Calu3 (cell line): ENCODE measurements around the gene LRRTM4. TPM values are rescaled to one million over a fixed set of nuclear protein-coding genes. Genes with fewer than 3 reads are reported as not detected.
"Not testable (repeated sequence)": the region's sequence is repeated elsewhere in the genome, so short reads cannot be mapped to it uniquely, and the experiment has no call there.

ENCODE experiments used
- BruUV-seq: library from RNA; stranded (reverse); fragments of 400-500 nt; replicated peaks from 2 replicates; lab custom pipeline; 2021; lab: Mats Ljungman, UMichigan
- CTCF ChIA-PET: fragments of 300-600 bp; sonication (Branson Sonifier 250); formaldehyde crosslinking; loops from one replicate; lab custom pipeline; 2022; ENCODE audit warnings: antibody characterized with exemption; lab: Charles Lee
- DNase-seq: peaks from one replicate; pipeline ENCODE4 v3.0.0; 2022
- H3K27ac Mint-ChIP-seq: one replicate; pipeline ENCODE4 v1.8.0; 2022; ENCODE audit warnings: mixed read lengths; ENCODE audit not compliant: unreplicated experiment
- H3K27me3 Mint-ChIP-seq: one replicate; pipeline ENCODE4 v1.8.0; 2022; ENCODE audit warnings: mixed read lengths; ENCODE audit not compliant: unreplicated experiment
- H3K36me3 Mint-ChIP-seq: one replicate; pipeline ENCODE4 v1.8.0; 2022; ENCODE audit warnings: mild to moderate bottlenecking, moderate library complexity, mixed read lengths; ENCODE audit not compliant: insufficient read depth, unreplicated experiment
- H3K4me1 Mint-ChIP-seq: one replicate; pipeline ENCODE4 v1.8.0; 2022; ENCODE audit warnings: mild to moderate bottlenecking, low read depth, mixed read lengths; ENCODE audit not compliant: unreplicated experiment
- H3K4me3 Mint-ChIP-seq: one replicate; pipeline ENCODE4 v1.8.0; 2022; ENCODE audit warnings: mild to moderate bottlenecking, low read depth, moderate library complexity, mixed read lengths; ENCODE audit not compliant: unreplicated experiment
- H3K9me3 Mint-ChIP-seq: one replicate; pipeline ENCODE4 v1.8.0; 2022; ENCODE audit warnings: low read depth, mixed read lengths; ENCODE audit not compliant: unreplicated experiment
- intact Hi-C: fragments of 100-400 bp; cut with micrococcal nuclease; formaldehyde crosslinking; loops from one replicate; pipeline ENCODE4 v1.10.0; 2022; ENCODE audit not compliant: unreplicated experiment
- total RNA-seq: library from RNA; stranded (reverse); gene quantifications from 2 replicates; pipeline ENCODE4 v1.2.3, GENCODE V29; 2022
- TF ChIP-seq, protein P1 (sequence below): fragments of 200-600 bp; IDR thresholded peaks from one replicate; pipeline ENCODE4 v1.8.0; 2022; ENCODE audit warnings: antibody characterized with exemption; ENCODE audit not compliant: unreplicated experiment

The LRRTM4 gene
- total RNA-seq, 1 experiment from 2014 or later, result not detected

DNA sequence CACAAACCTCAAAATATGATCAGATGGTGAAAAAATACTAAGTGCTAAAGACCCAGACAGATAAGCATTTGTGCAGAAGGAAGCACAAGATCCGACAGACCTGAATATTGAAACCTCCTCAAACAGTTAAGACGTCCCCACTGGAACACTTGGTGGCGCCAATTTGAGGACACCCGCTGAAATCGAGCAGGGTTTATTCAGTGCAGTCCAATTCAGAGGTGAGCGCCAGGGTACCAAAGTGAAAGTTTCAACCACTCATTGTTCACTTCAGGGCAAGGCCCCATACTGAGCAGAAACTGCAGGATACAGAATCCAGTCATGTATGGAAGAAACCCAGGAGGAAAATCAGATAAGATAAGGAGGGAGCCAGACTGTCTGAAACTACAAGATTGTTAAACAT is 417.6 kb downstream of the LRRTM4 start:
- TF ChIP-seq, protein P1, sequence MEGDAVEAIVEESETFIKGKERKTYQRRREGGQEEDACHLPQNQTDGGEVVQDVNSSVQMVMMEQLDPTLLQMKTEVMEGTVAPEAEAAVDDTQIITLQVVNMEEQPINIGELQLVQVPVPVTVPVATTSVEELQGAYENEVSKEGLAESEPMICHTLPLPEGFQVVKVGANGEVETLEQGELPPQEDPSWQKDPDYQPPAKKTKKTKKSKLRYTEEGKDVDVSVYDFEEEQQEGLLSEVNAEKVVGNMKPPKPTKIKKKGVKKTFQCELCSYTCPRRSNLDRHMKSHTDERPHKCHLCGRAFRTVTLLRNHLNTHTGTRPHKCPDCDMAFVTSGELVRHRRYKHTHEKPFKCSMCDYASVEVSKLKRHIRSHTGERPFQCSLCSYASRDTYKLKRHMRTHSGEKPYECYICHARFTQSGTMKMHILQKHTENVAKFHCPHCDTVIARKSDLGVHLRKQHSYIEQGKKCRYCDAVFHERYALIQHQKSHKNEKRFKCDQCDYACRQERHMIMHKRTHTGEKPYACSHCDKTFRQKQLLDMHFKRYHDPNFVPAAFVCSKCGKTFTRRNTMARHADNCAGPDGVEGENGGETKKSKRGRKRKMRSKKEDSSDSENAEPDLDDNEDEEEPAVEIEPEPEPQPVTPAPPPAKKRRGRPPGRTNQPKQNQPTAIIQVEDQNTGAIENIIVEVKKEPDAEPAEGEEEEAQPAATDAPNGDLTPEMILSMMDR, result no peak
- H3K27me3 Mint-ChIP-seq, result no peaks in the 10 kb centered on the region
- no TSS peak for BruUV-seq
- CTCF ChIA-PET, result no interaction called here
- H3K27ac Mint-ChIP-seq, result no peak overlapping the region
- no peaks in the 10 kb centered on the region for H3K4me1 Mint-ChIP-seq
- no peak overlapping the region for H3K4me3 Mint-ChIP-seq
- intact Hi-C loops, result no loop called here
- DNase-seq, result no peak
- H3K9me3 Mint-ChIP-seq, result peaks cover 15% of the 10 kb centered on the region
- H3K36me3 Mint-ChIP-seq, result no peaks in the 10 kb centered on the region

DNA sequence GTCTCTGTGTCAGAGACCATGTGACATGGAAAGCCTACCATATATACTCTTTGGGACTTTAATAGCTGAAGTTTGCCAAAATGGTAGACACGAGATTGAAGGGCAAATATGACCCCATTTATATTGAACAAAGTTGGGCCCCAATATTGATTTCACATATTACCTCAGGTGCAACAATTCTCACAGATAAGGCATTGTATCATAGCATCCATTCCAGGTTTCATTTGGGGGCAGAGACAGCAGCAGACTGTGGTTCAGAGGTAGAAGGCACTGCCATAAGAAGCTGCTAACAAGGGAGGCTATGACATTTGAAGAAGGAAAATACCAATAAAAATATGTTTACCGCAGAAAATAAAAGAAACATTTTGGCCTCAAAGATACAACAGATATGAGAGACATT is 419.2 kb downstream of the LRRTM4 start:
- CTCF ChIA-PET, result no interaction called here
- BruUV-seq, result no TSS peak
- Mint-ChIP-seq H3K9me3 (peaks cover 13% of the 10 kb centered on the region), H3K4me3 (no peak overlapping the region), H3K4me1 (no peaks in the 10 kb centered on the region), H3K27ac (no peak overlapping the region), H3K36me3 (no peaks in the 10 kb centered on the region), H3K27me3 (no peaks in the 10 kb centered on the region)
- intact Hi-C loops, result no loop called here
- no peak for DNase-seq
- TF ChIP-seq, protein P1, result no peak

DNA sequence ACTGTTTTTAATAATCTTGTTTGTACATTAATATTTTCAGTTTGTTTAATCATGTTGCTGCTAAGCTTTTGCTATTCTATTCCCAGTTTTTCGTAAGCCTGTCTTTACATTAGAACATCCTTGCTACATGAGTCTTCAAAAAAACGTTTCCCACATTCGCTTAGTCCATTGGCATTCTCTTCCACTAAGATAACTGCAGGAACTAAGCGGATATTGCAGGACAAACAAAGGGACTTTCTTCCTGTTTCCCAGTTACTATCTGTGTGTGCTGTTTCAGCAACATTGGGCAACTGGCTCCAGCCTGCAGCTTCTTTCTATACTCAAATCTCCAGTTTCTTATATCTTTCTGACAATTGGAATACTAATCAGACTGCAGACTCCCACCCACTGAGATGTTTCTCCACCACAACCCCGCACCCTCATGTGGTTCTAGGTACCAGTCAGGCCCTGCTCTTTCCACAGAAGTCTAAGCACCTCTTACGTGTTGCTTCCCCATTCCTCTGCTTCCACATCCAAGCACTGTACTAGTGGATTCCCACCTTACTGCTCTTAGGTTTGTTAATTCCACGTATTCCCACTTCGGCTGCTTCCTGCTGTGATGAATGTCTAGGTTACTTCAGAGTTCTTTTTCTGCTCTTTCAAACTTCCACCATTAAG is 420.3 kb downstream of the LRRTM4 start:
- CTCF ChIA-PET, result no interaction called here
- Mint-ChIP-seq H3K36me3 (no peaks in the 10 kb centered on the region), H3K27me3 (no peaks in the 10 kb centered on the region), H3K4me1 (no peaks in the 10 kb centered on the region), H3K9me3 (peaks cover 12% of the 10 kb centered on the region), H3K27ac (no peak overlapping the region), H3K4me3 (no peak overlapping the region)
- intact Hi-C loops, result no loop called here
- DNase-seq, result no peak
- no TSS peak for BruUV-seq
- TF ChIP-seq, protein P1, result no peak

DNA sequence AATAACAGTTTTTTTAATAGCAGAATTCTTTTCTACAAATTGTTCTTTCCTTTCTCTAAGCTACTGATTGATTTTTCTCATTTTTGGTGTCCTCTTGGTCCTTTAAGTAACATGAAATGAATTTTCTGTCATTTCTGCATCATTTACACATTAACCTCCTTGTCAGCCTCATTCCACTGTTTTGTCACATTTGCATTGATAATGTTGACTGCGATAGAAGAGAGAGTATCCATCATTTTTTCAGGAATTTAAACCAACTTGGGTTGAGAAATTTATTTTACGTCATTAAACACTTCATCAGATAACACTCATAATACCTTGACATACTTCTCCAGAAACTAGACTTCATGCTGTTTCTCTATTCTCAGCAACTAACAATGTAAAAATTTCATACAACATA is 422.2 kb downstream of the LRRTM4 start:
- intact Hi-C loops, result no loop called here
- Mint-ChIP-seq H3K27me3 (no peaks in the 10 kb centered on the region), H3K36me3 (no peaks in the 10 kb centered on the region), H3K9me3 (peaks cover 10% of the 10 kb centered on the region), H3K4me1 (no peaks in the 10 kb centered on the region), H3K27ac (no peak overlapping the region), H3K4me3 (no peak overlapping the region)
- TF ChIP-seq, protein P1, result no peak
- BruUV-seq, result no TSS peak
- CTCF ChIA-PET, result no interaction called here
- no peak for DNase-seq

DNA sequence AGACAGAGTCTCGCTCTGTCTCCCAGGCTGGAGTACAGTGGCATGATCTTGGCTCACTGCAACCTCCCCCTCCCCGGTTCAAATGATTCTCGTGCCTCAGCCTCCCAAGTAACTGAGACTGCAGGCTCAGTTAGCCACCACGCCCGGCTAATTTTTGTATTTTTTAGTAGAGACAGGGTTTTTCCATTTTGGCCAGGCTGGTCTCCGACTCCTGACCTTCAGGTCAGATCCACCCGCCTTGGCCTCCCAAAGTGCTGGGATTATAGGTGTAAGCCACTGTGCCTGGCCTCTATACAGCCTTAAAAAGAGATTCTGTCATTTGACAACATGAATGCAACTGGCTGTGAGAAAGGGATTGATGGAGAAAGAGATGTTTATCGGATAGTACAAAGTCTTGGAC is 426.7 kb downstream of the LRRTM4 start:
- CTCF ChIA-PET, DNase-seq, H3K4me3 Mint-ChIP-seq, H3K4me1 Mint-ChIP-seq, H3K36me3 Mint-ChIP-seq, H3K27me3 Mint-ChIP-seq, intact Hi-C loops, H3K27ac Mint-ChIP-seq, BruUV-seq: not testable (repeated sequence)
- H3K9me3 Mint-ChIP-seq, result peaks cover 14% of the 10 kb centered on the region
